HG03045 (cell line): ENCODE data around the gene SMIM27.
"Not testable (repeated sequence)": the region's sequence is repeated elsewhere in the genome, so short reads cannot be mapped to it uniquely, and the experiment has no call there.

Experiments used
- ATAC-seq: cut with Tn5 transposase; IDR thresholded peaks from one replicate; pipeline ENCODE4 v1.9.1; 2021; ENCODE audit warnings: mild to moderate bottlenecking, moderate library complexity; ENCODE audit not compliant: unreplicated experiment

SMIM27 gene

DNA sequence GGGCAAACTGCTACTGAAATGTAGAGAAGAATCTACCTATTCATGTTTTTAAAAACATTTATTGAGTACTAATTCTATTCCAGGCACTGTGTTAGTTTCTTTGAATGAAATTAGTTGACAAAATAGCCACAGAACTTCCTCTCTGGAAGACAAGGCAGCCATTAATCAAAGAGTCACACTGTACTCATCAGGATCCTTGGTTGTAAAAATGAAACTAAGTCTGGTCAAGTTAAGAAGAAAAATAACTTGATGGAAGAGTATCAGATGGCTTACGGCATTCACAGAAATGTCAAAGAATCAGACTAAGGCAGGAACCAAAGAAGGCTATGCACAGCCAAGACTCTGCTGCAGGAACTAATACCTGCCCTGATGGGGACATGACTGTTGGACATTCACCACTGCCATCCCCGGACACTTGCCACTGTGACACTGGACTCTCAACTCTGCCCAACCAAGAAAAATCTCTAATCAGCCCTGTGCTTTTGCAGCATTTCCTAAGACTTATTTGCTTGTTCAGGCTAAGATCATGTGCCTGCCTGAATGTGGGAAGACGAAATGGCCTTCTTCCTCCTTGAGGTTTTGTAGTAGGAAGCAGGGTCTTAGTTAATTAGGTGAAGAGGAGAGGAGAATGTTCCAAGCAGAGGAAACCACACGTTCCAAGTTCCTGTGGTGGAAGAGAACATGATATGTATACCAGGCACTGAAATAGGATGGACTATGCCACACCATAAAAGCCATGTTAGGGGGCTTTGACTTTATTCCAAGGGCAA, 44.2 kb downstream of the SMIM27 start:
- ATAC-seq: no peak

DNA sequence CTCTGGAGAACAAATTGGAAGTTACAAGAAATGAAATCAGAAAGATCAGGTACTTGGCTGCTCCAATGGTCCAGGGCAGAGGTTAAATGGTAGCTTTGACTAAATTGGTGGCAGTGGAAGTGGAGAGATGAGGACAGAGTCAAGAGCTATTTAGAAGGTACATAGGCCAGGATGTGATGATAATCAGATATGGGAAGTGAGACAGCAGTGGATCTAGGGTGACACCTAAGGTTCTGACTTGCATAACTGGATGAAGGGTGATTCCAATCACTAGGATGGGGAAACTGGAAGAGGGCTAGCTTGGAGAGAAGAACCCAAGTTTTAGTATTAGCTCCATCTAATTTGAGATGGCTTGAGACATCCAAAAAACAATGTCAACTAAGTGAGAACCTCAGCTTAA, 44.8 kb downstream of the SMIM27 start:
- ATAC-seq: no peak

GRCh38 chr9:32599021-32599420, 46.9 kb downstream of the SMIM27 start:
- not testable (repeated sequence) for ATAC-seq
